HG03196 (cell line): Measurements from ENCODE around the gene GLOD4.

Source experiments
- ATAC-seq: cut with Tn5 transposase; IDR thresholded peaks from one replicate; pipeline ENCODE4 v1.9.1; 2021; ENCODE audit not compliant: unreplicated experiment

GLOD4 gene

DNA sequence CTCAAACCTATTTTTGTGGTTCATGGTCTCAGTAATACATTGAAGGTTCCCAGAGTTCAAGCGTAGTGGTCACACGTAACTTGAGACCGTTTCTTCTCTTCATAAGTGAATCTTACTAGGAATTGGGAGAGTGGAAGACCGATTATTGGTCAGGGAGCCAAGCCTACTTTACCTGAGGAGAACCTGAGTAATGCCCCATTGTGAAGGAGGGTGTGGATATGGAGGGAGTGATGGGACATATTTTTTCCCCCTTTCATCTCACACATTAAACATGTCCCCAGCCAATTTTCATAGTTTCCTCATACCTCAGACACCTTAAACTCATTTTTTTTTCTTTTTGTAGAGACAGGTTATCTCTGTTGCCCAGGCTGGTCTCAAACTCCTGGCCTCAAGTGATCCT, 38.9 kb downstream of the GLOD4 start:
- no peak for ATAC-seq

GRCh38 chr17:742147-742793, 39.8 kb downstream of the GLOD4 start:
- ATAC-seq = no peak

- peak; percentile 49 for ATAC-seq
Measured at GRCh38 chr17:740240-741017, 41.7 kb downstream of the GLOD4 start.

GRCh38 chr17:737561-738113, 44.4 kb downstream of the GLOD4 start:
- no peak for ATAC-seq

DNA sequence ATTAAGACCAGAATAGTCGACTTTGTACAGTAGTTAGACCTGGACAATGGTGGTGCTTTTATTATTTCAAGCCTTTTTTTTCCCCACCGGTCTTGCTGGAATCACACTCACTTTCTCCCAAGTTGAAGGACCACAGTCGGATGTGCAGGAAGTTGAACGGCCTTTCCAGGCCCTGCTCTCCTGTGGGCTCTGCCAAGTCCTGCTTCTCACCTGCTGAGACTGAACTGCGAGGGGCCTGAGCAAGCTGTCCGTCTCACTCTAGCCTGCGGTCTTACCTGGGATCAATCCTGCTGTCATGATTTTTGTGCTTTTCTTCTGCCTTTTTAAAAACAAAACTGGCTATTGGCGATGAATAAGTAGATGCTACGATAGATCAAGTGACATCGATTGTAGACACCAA, 48.3 kb downstream of the GLOD4 start:
- ATAC-seq = no peak

DNA sequence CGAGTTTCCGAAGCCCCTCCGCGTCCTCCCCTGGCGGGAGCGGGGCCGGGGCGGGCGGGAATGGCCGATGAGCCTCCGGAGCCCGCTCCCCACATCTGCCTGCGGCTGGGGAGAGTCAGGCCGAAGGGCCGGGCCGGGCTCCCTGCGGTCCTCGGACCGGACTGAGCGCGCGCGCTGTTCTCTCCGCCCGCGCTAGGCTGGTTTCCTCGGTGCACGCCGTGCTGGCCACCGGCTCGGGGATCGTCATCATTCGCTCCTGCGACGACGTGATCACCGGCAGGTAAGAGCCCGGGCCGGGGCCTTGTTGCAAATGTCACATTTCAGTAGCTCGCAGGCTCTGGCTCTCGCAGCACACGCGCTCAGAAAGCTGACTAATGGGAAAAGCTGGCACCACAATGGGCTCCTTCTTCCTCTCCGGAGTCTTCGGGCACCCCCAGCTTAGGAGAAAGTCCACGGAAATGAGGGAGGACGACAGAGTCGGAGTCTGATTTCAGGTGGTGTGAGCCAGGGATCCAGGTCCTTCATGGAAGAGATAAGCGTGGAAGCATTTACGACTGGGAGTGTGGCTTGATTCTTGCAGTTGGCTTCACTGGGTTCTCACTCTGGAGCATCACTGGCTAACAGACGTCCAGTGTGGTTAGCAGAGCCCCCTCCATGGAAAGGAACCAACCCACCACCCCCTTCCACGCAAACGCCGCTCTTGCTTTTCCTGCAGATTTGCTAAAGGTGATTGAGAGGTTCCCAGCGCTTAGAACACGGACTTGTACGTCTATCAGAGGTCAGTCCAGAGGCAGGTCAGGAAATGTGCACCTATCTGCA, 49.0 kb downstream of the GLOD4 start:
- peak; percentile 19 for ATAC-seq

DNA sequence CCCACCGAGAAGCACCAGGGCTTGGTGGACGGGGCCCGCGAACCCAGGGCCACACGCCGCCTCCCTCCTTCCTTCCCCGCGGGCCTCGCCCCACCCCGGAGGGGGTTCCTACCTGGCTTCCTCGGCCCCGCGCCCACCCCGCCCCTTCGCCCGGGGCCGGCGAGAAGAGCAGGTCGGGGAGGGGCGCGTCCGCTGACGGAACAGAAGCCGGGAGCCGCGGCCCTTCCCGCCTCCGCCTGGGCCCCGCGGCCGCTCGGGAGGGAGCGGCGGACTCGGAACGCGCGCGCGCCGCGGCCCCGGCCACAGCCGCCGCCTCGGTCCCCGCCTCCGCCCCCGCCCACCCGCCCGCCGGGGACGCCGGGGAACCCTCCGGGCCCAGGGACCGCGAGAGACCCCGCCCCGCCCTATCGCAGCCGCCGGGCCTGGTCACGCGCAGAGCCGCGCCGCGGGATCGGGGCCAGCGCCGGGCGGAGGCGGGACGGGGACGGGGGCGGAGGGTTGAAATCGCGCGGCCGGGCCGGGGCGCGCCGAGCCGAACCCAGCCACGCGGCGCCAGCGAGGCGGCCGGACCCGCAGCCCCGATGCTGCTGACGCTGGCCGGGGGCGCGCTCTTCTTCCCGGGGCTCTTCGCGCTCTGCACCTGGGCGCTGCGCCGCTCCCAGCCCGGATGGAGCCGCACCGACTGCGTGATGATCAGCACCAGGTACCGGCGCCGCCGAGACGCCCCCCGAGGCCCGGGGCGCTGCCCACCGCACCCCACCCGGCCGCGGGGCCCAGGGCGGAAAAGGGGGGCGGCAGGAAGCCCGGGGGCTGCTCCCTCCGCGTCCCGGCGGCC, 49.8 kb downstream of the GLOD4 start, which contains the start of gene TLCD3A:
TLCD3A (plus strand) TSS at position 530 of the 835 bp plus-strand sequence; CDS start at position 582, 52 bp downstream.
- ATAC-seq = peak; percentile 48

- peak; percentile 15 for ATAC-seq
Measured at GRCh38 chr17:731644-732066, 50.4 kb downstream of the GLOD4 start.

GRCh38 chr17:728911-729310, 53.2 kb downstream of the GLOD4 start:
- no peak for ATAC-seq

GRCh38 chr17:726271-726919, 55.7 kb downstream of the GLOD4 start:
- no peak for ATAC-seq

- no peak for ATAC-seq
Measured at GRCh38 chr17:725746-726145, 56.3 kb downstream of the GLOD4 start.

DNA sequence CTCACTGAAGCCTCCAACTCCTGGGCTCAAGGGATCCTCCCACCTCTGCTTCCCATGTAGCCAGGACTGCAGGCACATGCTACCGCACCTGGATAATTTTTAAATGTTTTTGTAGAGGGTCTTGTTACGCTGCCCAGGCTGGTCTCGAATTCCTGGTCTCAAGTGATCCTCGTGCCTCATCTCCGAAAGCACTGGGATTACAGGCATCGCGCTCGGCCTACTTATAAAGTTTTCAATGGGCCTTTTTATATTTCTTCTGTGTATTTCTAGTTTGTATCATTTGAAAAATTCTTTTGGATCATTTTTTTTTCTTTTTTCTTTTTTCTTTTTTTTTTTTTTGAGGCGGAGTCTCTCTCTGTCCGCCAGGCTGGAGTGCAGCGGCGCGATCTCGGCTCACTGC, 57.0 kb downstream of the GLOD4 start:
- ATAC-seq = no peak

- ATAC-seq = no peak
Measured at GRCh38 chr17:721540-721937, 60.5 kb downstream of the GLOD4 start.

DNA sequence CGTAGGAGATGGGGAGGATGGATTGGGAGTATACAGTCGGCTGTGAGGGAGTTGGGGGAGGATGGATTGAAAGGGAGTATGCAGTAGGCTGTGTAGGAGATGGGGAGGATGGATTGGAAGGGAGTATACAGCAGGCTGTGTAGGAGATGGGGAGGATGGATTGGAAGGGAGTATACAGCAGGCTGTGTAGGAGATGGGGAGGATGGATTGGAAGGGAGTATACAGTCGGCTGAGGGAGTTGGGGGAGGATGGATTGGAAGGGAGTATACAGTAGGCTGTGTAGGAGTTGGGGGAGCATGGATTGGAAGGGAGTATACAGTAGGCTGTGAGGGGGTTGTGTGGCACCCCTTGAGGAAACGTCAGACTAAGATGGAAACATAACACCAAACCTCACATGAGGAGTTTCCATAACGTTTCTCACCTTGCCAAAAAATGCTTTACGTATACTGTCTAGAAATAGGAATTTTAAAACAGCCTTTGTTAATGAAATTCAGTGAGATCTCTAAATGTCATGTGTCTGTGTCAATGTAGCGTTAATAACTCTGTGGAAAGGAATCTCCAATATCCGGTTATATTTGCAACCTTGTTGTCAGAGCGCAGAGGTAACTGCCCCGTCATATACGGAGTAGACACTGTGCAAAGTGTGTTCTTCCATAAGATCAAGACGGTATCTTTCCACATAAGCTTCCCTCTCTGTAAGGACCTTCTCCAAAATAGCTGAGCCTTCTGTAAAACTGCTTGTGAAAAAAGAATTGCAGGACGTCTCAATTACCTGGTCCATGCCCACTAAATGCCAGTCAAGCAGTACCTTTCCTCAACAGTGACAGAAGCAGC, 61.2 kb downstream of the GLOD4 start:
- ATAC-seq = no peak

- ATAC-seq = no peak
Measured at GRCh38 chr17:718075-718474, 64.0 kb downstream of the GLOD4 start.
